PC-9 (cell line): ENCODE data around the gene STX2. TPM values are rescaled to one million over a fixed set of nuclear protein-coding genes. Genes with fewer than 3 reads are reported as not detected.

Source experiments
- BruUV-seq: library from RNA; stranded (reverse); fragments of 400-500 nt; replicated peaks from 2 replicates; lab custom pipeline; 2021; lab: Mats Ljungman, UMichigan
- CTCF ChIA-PET: fragments of 300-600 bp; sonication (Branson Sonifier 250); formaldehyde crosslinking; loops from one replicate; lab custom pipeline; 2022; ENCODE audit warnings: antibody characterized with exemption; lab: Charles Lee
- POLR2A ChIA-PET: fragments of 300-600 bp; sonication (Branson Sonifier 250); formaldehyde crosslinking; loops from one replicate; lab custom pipeline; 2022; ENCODE audit warnings: antibody characterized with exemption; ENCODE audit not compliant: unreplicated experiment; lab: Charles Lee
- DNase-seq, 2 experiments: peaks; one replicate each; pipeline versions ENCODE4 v3.0.0 to v3.0.0-alpha.2; 2015 to 2022; ENCODE audit warnings: mixed read lengths in 1 of 2
- H2AFZ ChIP-seq: fragments of 200-600 bp; sonication (generic); 2 replicates; pipeline ENCODE4 v1.8.1; 2017; ENCODE audit warnings: antibody characterized with exemption
- H3F3A ChIP-seq: fragments of 200-600 bp; sonication (generic); 2 replicates; pipeline ENCODE4 v1.8.1; 2017; ENCODE audit warnings: antibody characterized with exemption, mild to moderate bottlenecking, low read depth; ENCODE audit not compliant: insufficient read depth
- H3K27ac ChIP-seq: fragments of 200-600 bp; sonication (generic); 2 replicates; pipeline ENCODE4 v1.6.1; 2016; ENCODE audit warnings: mixed run types
- H3K27me3 ChIP-seq: fragments of 200-600 bp; sonication (generic); 2 replicates; pipeline ENCODE4 v1.6.1; 2016; ENCODE audit warnings: low read depth, mixed run types; ENCODE audit not compliant: insufficient read depth
- H3K36me3 ChIP-seq: fragments of 200-600 bp; sonication (generic); 2 replicates; pipeline ENCODE4 v1.6.1; 2016; ENCODE audit warnings: low read depth, mixed run types
- H3K4me1 ChIP-seq: fragments of 200-600 bp; sonication (generic); replicated peaks from 2 replicates; pipeline ENCODE4 v1.6.1; 2016; ENCODE audit warnings: mixed run types; ENCODE audit not compliant: insufficient read depth
- H3K4me2 ChIP-seq: fragments of 200-600 bp; sonication (generic); 2 replicates; pipeline ENCODE4 v1.6.1; 2017; ENCODE audit warnings: mixed run types
- H3K4me3 ChIP-seq: fragments of 200-600 bp; sonication (generic); 2 replicates; pipeline ENCODE4 v1.6.1; 2016; ENCODE audit warnings: mixed run types
- H3K79me2 ChIP-seq: fragments of 200-600 bp; sonication (generic); 2 replicates; pipeline ENCODE4 v1.6.1; 2017; ENCODE audit warnings: low read depth, mixed run types
- H3K9me2 ChIP-seq: fragments of 200-600 bp; sonication (generic); 2 replicates; pipeline ENCODE4 v1.8.1; 2017; ENCODE audit warnings: mild to moderate bottlenecking; ENCODE audit not compliant: insufficient read depth
- H3K9me3 ChIP-seq: fragments of 200-600 bp; sonication (generic); 2 replicates; pipeline ENCODE4 v1.8.1; 2016; ENCODE audit warnings: low read depth; ENCODE audit not compliant: insufficient read depth
- H4K20me1 ChIP-seq: fragments of 200-600 bp; sonication (generic); 2 replicates; pipeline ENCODE4 v1.8.1; 2017; ENCODE audit not compliant: insufficient read depth
- EZH2 ChIP-seq: fragments of 200-600 bp; sonication (generic); IDR thresholded peaks from 2 replicates; pipeline ENCODE4 v1.8.0; 2017; ENCODE audit warnings: antibody characterized with exemption, low read depth
- intact Hi-C: fragments of 100-400 bp; cut with micrococcal nuclease; formaldehyde crosslinking; loops from one replicate; pipeline ENCODE4 v1.10.0; 2022; ENCODE audit not compliant: unreplicated experiment
- total RNA-seq: library from RNA; stranded (reverse); gene quantifications from 2 replicates; pipeline ENCODE4 v1.2.3, GENCODE V29; 2021
- TF ChIP-seq, protein P1 (sequence below): fragments of 200-600 bp; sonication (generic); conservative IDR thresholded peaks from 2 replicates; pipeline ENCODE4 v1.6.1; 2017; ENCODE audit warnings: mixed run types, antibody characterized with exemption, mild to moderate bottlenecking, moderate library complexity

Gene STX2
- total RNA-seq, 1 experiment from 2014 or later = 9.7 TPM

DNA sequence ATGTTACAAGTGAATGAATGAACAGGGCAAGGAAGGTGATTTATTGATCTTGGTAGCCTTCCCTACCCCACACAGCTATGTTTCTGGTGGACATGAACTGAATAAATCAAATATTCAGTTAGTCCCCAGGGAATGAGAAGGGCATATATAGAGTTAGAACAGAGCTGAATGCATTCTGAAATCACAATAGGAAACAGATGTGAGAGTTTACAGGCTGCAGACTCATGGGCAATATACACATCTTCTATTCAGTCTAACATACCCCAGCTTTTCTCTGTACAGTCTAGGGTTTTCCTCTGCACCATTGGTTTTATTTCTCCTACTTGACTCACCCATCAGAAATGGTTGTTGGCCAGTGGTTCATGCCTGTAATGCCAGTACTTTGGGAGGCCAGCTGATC lies 7.3 kb upstream of the STX2 start:
- POLR2A ChIA-PET = no interaction called here
- Histone ChIP-seq H3K27ac (no peak overlapping the region), H3K4me1 (peaks cover 20% of the 10 kb centered on the region), H4K20me1 (no peaks in the 10 kb centered on the region), H3K9me2 (no peaks in the 10 kb centered on the region), H3K79me2 (no peaks in the 10 kb centered on the region), H3K4me3 (no peak overlapping the region), H3K4me2 (no peak overlapping the region), H3K36me3 (no peaks in the 10 kb centered on the region), H3K27me3 (no peaks in the 10 kb centered on the region), H3F3A (peaks cover 16% of the 10 kb centered on the region; the same call in 1 of the 2 replicates), H3K9me3 (no peaks in the 10 kb centered on the region), H2AFZ (no peak overlapping the region)
- no peak for DNase-seq
- TF ChIP-seq EZH2 = no peak
- TF ChIP-seq, protein P1, sequence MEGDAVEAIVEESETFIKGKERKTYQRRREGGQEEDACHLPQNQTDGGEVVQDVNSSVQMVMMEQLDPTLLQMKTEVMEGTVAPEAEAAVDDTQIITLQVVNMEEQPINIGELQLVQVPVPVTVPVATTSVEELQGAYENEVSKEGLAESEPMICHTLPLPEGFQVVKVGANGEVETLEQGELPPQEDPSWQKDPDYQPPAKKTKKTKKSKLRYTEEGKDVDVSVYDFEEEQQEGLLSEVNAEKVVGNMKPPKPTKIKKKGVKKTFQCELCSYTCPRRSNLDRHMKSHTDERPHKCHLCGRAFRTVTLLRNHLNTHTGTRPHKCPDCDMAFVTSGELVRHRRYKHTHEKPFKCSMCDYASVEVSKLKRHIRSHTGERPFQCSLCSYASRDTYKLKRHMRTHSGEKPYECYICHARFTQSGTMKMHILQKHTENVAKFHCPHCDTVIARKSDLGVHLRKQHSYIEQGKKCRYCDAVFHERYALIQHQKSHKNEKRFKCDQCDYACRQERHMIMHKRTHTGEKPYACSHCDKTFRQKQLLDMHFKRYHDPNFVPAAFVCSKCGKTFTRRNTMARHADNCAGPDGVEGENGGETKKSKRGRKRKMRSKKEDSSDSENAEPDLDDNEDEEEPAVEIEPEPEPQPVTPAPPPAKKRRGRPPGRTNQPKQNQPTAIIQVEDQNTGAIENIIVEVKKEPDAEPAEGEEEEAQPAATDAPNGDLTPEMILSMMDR = no peak
- BruUV-seq = no TSS peak
- CTCF ChIA-PET = no interaction called here
- intact Hi-C loops = no loop called here

GRCh38 chr12:130839770-130840404 lies 837 bp upstream of the STX2 start:
- H3K4me2 ChIP-seq = peak overlapping the region; percentile 94
- H3K9me3 ChIP-seq = no peaks in the 10 kb centered on the region
- H3K27ac ChIP-seq = no peak overlapping the region
- no peak for DNase-seq
- no TSS peak for BruUV-seq
- H4K20me1 ChIP-seq = no peaks in the 10 kb centered on the region
- H3K9me2 ChIP-seq = no peaks in the 10 kb centered on the region
- POLR2A ChIA-PET = no interaction called here
- TF ChIP-seq, protein P1 = no peak
- TF ChIP-seq EZH2 = no peak
- H3K4me1 ChIP-seq = 0 out of 2 replicates have a peak, but pooled peaks cover 5% of the 10 kb centered on the region
- intact Hi-C loops = loop anchor here (5.0 kb wide), 1 partner anchor 32 kb away; the partner anchor contains the start of gene RAN
- no peaks in the 10 kb centered on the region for H3F3A ChIP-seq
- H2AFZ ChIP-seq = peak overlapping the region; percentile 79
- CTCF ChIA-PET = interaction anchor here (1.3 kb wide), 1 partner anchor 10 kb away, joined by 3 read pairs; no protein-coding TSS in a partner anchor
- no peaks in the 10 kb centered on the region for H3K36me3 ChIP-seq
- peak overlapping the region; percentile 54 for H3K4me3 ChIP-seq
- H3K27me3 ChIP-seq = no peaks in the 10 kb centered on the region
- H3K79me2 ChIP-seq = no peaks in the 10 kb centered on the region

DNA sequence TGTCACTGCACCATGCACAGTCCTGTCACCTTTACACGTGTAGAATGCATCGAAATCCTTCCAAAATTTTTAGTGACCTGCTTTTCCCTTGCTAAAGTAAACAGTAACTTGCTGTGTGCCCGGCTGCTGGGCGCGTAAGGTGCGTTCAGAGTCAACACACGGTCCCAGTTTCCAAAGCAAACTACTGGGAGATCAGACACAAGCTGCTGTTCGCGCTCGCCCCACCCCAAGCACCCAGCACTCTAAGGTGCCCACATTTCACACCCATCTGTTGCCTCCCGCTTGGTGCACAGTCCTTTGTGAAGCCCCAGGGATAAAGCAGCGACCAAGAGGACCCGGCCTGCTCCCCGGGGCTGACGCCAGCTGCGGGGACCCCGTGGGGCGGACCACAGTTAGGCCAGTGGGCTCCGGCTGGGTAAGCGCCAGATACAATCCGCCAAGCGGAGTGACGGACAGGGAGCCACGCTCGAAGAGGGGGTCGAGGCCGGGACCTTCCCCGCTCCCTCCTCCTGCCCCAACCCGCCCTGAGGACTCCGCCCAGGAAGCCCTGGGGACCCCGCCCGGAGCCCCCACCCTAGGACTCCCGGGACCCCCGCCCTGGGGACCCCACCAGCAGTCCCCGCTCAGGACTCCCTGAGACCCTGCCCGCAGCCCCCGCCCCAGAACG lies 633 bp downstream of the STX2 start:
- no peaks in the 10 kb centered on the region for H3F3A ChIP-seq
- 0 out of 2 replicates have a peak overlapping the region, but pooled peaks have one; percentile 39 for H2AFZ ChIP-seq
- H4K20me1 ChIP-seq = no peaks in the 10 kb centered on the region
- no peaks in the 10 kb centered on the region for H3K9me3 ChIP-seq
- DNase-seq = peak in 1 of 2 experiments; percentile 24
- no peak overlapping the region for H3K27ac ChIP-seq
- H3K27me3 ChIP-seq = no peaks in the 10 kb centered on the region
- H3K4me3 ChIP-seq = peak overlapping the region; percentile 36; the same call in 1 of the 2 replicates
- H3K36me3 ChIP-seq = no peaks in the 10 kb centered on the region
- 0 out of 2 replicates have a peak, but pooled peaks cover 5% of the 10 kb centered on the region for H3K4me1 ChIP-seq
- no peaks in the 10 kb centered on the region for H3K9me2 ChIP-seq
- CTCF ChIA-PET = no interaction called here
- no TSS peak for BruUV-seq
- intact Hi-C loops = loop anchor here (5.0 kb wide), 1 partner anchor 34 kb away; the partner anchor contains the start of gene RAN
- no peaks in the 10 kb centered on the region for H3K79me2 ChIP-seq
- peak overlapping the region; percentile 69 for H3K4me2 ChIP-seq
- no peak for TF ChIP-seq EZH2
- TF ChIP-seq, protein P1 = no peak
- POLR2A ChIA-PET = interaction anchor here (0.6 kb wide), 1 partner anchor 12 kb away, joined by 20 read pairs; no protein-coding TSS in a partner anchor
